ENCODE measurements around the gene MYO5B.

DNA sequence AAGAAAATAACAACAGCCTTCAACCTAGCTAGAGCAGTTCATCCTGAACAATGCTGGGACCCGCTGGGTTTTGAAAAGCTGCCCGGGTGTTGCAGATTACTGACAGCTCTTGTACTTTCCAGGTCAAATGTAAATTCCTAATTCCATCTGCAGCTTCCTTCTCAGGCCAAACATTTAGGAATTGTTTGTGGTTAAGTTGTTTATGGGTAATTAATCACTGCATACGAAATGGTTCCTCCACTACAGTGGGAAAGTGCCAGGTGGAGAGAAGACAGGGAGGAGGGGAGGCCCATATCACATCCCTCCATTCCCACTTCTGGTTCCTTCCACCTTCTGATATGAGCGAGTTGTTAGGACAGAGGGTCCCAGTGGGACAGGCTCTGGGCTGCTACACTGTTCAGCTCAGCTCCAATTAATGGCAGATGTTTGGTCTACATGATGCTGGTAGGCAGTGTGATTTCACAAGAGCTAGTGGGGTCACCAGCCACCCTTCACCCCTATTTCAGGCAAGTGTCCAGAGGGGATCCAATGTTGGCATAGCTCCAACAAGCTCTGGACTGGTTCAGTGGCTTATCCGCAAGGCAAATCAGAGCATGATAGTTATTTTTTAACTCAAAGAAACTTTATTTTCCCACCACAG lies 268.7 kb downstream of the MYO5B start:
- no peak for TF ChIP-seq SIN3A (IDR thresholded peaks at IDR 0.05; ENCODE audit: low read depth)
- TF ChIP-seq ELF1 (IDR thresholded peaks at IDR 0.05; ENCODE audit: borderline replicate concordance, low read depth) = no peak
- TF ChIP-seq POLR2A (IDR thresholded peaks at IDR 0.05; ENCODE audit: borderline replicate concordance, extremely low read depth, insufficient read depth, insufficient read length) = no peak
- TF ChIP-seq, protein P1, sequence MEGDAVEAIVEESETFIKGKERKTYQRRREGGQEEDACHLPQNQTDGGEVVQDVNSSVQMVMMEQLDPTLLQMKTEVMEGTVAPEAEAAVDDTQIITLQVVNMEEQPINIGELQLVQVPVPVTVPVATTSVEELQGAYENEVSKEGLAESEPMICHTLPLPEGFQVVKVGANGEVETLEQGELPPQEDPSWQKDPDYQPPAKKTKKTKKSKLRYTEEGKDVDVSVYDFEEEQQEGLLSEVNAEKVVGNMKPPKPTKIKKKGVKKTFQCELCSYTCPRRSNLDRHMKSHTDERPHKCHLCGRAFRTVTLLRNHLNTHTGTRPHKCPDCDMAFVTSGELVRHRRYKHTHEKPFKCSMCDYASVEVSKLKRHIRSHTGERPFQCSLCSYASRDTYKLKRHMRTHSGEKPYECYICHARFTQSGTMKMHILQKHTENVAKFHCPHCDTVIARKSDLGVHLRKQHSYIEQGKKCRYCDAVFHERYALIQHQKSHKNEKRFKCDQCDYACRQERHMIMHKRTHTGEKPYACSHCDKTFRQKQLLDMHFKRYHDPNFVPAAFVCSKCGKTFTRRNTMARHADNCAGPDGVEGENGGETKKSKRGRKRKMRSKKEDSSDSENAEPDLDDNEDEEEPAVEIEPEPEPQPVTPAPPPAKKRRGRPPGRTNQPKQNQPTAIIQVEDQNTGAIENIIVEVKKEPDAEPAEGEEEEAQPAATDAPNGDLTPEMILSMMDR (IDR thresholded peaks at IDR 0.05 in 2 of 3, conservative IDR thresholded peaks at IDR 0.05 in 1 of 3; ENCODE audit: borderline replicate concordance in 1 of 3, insufficient read depth in 1 of 3, low read depth in 2 of 3, low read length in 2 of 3) = no peak
- TF ChIP-seq CEBPB (IDR thresholded peaks at IDR 0.05; ENCODE audit: low read depth) = no peak
- TF ChIP-seq POLR2AphosphoS5 (IDR thresholded peaks at IDR 0.05; ENCODE audit: low read depth, low read length) = no peak
- no peak for TF ChIP-seq EZH2 (IDR thresholded peaks at IDR 0.05)
- TF ChIP-seq, protein P2, sequence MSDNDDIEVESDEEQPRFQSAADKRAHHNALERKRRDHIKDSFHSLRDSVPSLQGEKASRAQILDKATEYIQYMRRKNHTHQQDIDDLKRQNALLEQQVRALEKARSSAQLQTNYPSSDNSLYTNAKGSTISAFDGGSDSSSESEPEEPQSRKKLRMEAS (IDR thresholded peaks at IDR 0.05) = no peak
- TF ChIP-seq, protein P3, sequence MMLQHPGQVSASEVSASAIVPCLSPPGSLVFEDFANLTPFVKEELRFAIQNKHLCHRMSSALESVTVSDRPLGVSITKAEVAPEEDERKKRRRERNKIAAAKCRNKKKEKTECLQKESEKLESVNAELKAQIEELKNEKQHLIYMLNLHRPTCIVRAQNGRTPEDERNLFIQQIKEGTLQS (IDR thresholded peaks at IDR 0.05) = no peak
- no peak for TF ChIP-seq EZH2phosphoT487 (IDR thresholded peaks at IDR 0.05; ENCODE audit: borderline replicate concordance)
- TF ChIP-seq, protein P4, sequence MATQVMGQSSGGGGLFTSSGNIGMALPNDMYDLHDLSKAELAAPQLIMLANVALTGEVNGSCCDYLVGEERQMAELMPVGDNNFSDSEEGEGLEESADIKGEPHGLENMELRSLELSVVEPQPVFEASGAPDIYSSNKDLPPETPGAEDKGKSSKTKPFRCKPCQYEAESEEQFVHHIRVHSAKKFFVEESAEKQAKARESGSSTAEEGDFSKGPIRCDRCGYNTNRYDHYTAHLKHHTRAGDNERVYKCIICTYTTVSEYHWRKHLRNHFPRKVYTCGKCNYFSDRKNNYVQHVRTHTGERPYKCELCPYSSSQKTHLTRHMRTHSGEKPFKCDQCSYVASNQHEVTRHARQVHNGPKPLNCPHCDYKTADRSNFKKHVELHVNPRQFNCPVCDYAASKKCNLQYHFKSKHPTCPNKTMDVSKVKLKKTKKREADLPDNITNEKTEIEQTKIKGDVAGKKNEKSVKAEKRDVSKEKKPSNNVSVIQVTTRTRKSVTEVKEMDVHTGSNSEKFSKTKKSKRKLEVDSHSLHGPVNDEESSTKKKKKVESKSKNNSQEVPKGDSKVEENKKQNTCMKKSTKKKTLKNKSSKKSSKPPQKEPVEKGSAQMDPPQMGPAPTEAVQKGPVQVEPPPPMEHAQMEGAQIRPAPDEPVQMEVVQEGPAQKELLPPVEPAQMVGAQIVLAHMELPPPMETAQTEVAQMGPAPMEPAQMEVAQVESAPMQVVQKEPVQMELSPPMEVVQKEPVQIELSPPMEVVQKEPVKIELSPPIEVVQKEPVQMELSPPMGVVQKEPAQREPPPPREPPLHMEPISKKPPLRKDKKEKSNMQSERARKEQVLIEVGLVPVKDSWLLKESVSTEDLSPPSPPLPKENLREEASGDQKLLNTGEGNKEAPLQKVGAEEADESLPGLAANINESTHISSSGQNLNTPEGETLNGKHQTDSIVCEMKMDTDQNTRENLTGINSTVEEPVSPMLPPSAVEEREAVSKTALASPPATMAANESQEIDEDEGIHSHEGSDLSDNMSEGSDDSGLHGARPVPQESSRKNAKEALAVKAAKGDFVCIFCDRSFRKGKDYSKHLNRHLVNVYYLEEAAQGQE (IDR thresholded peaks at IDR 0.05; ENCODE audit: low read depth) = no peak
- no peak for TF ChIP-seq YY1 (IDR thresholded peaks at IDR 0.05; ENCODE audit: extremely low read depth, insufficient replicate concordance, low read depth, low read length)
- TF ChIP-seq RAD21 (IDR thresholded peaks at IDR 0.05; ENCODE audit: low read depth) = no peak
- TF ChIP-seq CBX3 (IDR thresholded peaks at IDR 0.05; ENCODE audit: low read depth) = no peak
